NCI-H2227 (cell line): Measurements from ENCODE around the gene SGTA.
"Not testable (repeated sequence)": the region's sequence is repeated elsewhere in the genome, so short reads cannot be mapped to it uniquely, and the experiment has no call there.

ENCODE experiments used
- DNase-seq: peaks from one replicate; lab custom pipeline; 2025; ENCODE audit not compliant: unreplicated experiment; lab: John Stamatoyannopoulos, UW

Gene SGTA

DNA sequence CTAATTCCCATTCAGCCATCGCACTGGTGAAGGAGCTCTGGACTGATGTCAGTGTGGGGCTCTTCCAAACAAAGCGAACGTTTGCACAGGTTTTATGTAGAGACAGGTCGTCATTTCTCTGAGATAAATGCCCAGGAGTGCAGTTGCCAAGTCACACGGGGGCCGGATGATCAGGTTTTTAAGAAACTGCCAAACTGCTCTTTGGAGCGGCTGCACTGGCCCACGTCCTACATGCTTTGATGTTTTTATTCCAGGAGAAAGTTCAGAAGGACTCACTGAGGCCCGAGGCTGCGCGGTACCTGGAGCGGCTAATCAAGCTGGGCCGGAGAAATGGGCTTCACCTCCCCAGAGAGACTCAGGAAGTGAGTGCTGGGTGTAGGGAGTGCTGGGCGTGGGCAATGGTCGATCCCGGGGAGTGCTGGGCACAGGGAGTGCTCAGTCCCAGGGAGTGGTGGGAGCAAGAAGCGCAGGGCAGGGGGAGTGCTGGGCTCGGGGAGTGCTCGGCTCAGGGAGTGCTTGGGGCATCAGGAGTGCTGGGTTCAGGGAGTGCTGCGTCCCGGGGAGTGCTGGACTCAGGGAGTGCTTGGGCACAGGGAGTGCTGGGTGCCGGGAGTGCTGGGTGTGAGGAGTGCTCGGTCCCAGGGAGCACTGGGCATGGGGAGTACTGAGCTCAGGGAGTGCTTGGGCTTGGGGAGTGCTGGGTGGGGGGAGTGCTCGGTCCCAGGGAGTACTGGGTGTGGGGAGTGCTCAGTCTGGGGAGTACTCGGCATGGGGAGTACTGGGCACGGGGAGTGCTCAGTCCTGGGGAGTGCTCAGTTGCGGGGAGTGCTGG lies 13.0 kb upstream of the SGTA start:
- DNase-seq = no peak

DNA sequence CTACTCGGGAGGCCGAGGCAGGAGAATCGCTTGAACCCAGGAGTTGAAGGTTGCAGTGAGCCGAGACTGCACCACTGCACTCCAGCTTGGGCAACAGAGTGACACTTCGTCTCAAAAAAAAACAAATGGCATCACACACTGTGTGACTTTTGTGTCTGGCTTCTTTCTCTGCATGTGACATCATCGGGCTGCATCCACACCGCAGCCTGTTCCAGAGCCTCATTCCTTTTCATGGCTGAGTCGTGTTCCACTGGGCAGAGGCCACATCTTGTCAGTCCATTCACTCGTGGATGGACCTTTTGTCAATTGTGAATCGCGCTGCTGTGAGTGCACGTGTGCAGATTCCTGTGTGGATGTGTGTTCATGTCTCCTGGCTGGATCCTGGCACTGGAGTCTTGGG lies 10.5 kb upstream of the SGTA start:
- DNase-seq = no peak

DNA sequence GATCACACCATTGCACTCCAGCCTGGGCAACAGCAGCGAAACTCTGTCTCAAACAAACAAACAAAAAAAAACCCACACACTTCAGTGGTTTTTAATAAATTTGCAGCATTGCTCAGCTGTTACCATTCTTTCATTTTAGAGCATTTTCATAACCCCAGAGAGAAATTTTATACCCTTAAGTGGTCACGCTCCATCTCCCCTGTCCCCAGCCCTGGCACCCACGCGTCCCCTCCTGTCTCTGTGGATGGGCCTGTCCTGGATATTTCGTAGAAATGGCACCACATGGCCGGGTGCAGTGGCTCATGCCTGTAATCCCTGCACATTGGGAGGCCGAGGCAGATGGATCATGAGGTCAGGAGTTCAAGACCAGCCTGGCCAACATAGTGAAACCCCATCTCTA lies 10.1 kb upstream of the SGTA start:
- DNase-seq = no peak

DNA sequence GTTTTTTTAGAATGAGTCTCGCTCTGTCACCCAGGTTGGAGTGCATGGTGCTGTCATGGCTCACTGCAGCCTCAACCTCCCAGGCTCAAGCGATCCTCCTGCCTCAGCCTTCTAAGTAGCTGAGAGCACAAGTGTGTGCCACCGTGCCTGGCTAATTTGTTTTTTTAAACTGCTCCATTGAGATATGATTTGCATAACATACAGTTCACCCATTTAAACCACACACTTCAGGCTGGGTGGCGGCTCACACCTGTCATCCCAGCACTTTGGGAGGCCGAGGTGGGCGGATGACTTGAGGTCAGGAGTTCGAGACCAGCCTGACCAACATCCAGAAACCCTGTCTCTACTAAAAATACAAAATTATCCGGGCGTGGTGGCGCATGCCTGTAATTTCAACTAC lies 9.6 kb upstream of the SGTA start:
- not testable (repeated sequence) for DNase-seq

DNA sequence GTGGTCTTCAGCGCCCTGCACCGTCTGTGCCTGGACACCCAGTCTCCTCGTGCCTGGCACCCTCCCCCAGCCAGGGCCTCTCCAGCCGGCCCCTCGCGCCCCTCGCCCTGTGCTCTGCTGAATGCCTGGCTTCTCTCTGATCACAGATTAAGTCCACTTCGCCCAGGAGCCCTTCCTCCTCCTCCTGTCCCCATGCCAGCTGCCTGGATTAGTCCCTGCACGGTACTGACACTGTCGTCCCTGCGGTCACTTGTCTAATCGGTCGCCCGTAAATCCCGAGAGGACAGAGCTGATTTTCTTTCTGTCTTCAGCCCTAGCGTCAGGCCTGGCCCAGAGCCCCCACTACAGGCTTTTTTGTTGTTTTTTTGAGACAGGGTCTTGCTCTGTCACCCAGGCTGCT lies 8.8 kb upstream of the SGTA start:
- DNase-seq = no peak

DNA sequence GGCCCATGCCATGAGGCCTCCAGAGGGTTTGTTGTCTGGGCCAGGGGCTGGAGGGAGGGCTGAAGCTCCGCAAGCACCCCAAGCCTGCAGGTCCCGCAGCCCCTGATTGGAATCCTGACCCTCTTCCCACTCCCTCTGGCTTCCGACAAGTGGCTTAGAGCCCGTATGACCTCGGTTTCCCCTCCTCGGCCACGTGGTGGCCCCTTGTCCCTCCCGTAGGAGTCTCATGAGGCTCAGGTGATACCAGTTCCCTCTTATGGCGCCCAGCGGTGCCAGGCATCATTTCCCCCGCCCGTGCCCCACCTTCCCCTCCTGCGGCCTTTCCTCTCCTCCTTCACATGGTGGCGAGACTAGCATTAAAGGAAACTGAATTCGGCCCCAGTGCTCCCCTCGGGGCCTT lies 8.4 kb upstream of the SGTA start:
- DNase-seq = no peak

DNA sequence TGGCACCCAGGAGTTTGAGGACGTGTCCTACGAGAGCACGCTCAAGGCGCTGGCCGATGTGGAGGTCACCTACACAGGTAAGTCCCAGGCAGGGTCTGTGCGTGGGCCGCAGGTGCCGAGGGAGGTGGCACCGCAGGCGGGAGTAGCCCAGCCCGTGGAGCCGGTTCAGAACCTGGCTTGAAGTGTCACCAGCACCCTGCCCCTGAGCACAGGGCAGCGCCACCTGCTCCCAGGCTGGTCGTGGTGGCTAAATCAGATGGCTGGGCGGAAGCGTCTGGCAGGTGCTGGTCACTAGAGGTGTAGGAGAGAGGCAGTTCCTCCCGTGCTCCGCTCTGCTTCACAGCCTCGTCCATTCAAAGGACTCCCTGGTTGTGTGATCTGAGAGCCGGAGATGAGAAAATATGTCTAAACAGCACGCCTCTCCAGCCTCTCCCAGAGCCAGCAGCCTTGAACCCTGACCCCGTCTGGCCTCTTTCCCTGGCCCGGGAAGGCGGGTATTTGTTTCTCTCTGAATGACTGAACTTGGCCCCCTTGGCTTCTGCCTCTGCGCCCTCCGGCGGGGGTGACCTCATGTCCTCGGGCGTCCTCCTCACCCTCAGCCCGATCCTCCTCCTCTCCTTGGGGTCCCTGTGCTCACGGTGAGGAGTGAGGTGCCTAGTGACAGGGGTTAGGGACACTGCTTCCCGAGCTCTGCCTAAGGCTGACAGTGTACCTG lies 7.6 kb upstream of the SGTA start:
- no peak for DNase-seq

DNA sequence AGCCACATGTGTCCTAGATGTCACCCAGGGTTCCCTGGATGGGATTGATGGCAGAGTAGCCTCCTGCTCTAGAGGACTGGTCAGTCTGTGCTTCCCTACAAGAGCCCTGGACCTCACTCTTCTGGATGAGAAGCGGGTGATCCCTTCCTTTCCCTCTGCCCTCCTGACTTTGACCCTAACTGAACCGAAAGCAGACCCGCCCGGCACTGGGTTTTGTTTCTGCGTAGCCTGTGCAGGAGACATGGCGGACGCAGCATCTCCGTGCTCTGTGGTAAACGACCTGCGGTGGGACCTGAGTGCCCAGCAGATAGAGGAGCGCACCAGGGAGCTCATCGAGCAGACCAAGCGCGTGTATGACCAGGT lies 7.1 kb upstream of the SGTA start:
- DNase-seq = no peak

DNA sequence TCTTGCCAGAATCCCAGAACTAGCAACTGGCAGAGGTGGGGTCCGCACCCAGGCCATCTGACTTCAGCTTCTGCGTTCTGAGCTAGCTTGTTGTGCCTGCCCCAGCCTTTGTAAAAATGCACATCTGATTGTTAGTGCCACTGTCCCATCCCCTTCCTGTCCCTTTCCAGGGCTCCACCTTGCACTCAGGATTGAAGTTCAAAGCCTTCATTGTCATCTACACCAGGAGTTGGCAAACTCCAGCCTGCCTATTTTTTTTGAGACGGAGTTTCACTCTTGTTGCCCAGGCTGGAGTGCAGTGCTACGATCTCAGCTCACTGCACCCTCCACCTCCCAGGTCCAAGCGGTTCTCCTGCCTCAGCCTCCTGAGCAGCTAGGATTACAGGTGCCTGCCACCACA lies 5.2 kb upstream of the SGTA start:
- DNase-seq = no peak

DNA sequence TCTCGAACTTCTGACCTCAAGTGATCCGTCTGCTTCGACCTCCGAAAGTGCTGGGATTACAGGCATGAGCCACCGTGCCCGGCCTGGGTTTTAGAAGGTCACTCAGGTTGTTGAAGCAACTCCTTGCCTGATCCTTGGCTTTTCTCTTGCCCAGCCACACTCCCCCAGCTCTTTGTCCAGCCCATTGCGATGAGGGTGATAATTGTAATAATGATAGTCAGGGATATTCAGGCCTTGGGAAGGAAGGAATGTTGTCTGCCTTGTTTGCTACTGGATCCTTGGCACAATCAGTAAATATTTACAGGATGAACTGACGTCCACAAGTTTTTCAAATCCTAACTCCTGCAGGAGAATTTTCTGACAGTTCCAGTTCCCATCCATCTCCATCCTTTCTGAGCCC lies 4.0 kb upstream of the SGTA start:
- no peak for DNase-seq

DNA sequence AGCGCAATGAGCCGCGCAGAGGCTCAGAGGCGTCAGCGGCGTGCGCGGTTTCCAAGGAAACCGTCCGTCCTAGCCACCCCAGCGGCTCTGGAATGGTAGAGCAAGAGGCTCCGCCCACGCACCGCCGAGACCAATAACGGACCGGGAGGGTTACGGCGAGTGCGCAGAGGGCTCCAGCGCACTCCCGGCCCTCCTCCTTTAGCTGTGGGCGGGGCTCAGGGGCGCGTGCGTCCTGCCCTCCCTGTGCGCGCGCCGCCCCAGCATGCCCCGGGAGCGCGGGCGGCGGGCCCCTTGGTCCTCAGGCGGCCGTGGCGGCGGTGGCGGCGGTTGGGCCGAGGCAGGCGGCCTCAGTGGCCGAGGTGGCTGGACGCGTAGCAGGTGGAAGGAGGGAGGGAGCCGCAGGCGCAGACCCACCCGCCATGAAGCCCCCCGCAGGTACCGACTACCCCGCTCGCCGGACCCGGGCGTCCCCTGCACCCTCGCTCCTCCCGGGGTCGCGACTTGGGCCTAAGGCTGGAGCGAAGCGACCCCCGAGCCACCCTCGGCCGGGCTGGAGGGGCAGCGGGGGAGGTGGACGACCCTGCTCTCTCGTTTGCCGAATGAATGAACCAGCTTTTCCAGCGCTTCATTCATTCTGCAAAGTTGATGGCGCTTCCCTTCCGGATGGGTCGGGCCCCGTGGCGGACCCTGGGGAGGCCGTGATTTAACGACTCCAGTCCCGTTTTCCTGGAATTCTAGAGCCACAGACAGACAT lies 2.3 kb upstream of the SGTA start, which contains the start of gene THOP1:
THOP1 (plus strand) TSS at position 260 of the 754 bp plus-strand sequence; CDS start at position 420, 160 bp downstream.
- DNase-seq = peak; percentile 98

DNA sequence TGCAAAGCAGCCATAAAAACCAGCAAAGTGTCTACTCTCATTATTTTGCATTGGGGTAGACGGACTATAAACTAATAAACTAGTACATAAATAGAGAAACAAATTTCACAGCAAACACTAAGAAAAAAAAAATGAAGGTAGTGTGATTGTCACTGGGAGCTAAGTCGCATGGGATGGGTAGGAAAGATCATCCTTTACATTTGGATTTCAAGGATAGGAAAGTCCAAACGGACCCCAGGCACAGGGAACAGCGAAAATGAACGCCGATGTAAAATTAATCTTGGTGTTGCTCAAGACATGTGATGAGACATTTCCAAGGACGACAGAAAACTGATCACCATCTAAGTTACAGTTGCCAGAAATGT lies 690 bp upstream of the SGTA start:
- no peak for DNase-seq

DNA sequence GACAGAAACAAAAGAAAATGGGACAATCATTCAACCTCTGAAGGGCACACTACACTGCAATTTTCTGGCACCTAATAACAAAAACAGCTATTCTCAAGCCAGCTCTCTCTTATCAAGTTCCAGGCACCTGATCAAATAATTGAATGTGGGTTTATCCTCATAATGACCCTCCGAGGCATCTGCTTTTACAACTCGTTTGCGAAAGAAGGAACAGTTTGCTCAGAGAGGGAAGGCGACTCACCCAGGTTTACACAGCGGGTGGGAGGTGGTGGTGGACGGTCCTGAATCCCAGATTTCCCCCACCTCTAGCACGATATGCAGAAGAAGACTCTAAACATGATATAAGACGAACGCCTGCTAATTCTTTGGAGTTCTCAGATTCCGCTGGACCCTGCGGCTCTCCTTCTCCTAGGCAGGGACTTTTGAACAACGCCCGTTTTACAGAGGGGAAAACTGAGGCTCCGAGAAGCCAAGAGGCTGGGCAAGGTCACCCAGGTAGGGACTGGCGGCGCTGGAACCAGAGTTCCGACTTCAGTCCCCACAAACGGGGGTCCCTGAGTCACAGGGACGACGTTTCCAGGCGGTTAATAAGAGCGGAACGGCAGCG lies 641 bp downstream of the SGTA start:
- peak; percentile 10 for DNase-seq

DNA sequence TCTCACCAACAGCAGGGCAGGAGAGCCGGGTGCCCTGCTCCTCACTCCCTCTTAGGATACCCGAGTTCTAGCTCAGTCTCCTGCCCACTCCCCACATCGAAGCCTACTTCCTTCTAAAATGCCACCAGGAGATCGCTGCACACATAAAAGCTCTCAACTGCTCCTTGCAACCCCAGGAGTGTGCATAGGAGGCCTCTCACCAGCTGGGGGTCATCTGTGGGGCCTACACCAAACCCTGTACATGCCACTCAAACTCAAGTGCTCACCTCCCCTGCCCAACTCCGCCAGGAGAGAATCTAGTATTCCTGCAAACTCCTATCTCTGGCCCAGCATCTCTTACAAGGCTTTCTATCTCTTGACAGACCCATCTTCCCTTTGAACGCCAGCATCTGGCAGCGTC lies 2.8 kb downstream of the SGTA start:
- DNase-seq = no peak

DNA sequence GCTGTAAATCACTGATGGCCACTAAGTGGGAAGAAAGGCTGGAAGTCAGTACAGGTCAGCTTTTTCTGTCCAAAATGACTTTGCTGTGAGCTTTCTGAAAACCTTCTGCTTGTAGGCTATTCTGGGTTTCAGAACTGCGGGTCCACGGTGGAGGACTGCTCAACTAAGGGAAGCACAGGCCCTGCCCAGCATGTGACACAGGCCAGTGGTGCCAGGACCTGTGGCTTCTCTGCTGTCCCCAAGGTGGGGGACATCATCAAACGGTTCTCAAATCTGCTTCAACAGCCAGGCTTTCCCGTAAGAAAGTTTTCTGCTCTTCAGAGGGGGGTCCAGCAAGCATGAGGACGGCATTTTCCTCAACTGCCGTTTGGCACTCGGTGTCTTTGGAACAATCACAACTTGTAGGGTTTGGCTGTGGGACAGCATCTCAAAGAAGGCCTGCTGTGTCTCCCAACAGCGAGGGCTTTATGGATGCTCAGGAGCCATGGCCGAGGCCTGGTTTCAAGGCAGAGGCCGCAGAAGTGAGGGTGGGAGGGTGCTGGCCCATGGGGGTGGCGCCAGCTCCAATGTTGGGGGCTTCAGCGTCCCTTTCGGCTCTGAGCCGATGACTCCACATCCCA lies 3.8 kb downstream of the SGTA start:
- DNase-seq = no peak

DNA sequence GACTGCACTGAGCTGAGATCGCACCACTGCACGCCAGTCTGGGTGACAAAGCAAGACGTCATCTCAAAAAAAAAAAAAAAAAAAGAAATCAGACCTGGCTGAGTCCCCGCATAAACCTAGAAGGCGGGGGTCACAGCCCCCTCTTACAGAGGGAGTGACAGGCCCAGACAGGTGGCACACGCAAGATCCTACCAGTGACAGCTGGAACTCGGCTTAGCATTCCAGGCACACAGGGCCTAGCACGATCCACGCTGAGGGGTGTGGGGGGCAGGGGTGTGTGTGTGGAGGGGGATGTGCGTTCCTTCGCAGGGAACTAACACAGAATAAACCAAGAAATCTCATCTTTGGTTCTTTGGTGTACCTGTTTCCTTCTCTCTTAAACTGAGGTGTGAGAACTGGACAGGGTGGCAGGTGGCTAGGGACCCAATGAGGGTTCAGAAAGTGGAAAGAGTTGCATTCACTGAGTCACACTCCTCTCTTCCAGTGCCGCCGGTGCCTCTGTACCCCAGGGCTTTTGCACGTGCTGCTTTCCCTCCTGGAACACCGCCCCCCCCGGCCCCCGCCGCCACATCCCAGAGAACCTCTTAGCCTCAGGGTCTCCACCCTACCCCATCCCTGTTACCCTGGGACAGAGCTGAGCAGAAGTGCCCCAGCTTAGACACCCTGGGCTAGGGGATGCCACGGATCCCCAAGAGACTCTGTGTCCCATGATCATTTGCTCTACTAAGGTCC lies 5.0 kb downstream of the SGTA start:
- DNase-seq = no peak

DNA sequence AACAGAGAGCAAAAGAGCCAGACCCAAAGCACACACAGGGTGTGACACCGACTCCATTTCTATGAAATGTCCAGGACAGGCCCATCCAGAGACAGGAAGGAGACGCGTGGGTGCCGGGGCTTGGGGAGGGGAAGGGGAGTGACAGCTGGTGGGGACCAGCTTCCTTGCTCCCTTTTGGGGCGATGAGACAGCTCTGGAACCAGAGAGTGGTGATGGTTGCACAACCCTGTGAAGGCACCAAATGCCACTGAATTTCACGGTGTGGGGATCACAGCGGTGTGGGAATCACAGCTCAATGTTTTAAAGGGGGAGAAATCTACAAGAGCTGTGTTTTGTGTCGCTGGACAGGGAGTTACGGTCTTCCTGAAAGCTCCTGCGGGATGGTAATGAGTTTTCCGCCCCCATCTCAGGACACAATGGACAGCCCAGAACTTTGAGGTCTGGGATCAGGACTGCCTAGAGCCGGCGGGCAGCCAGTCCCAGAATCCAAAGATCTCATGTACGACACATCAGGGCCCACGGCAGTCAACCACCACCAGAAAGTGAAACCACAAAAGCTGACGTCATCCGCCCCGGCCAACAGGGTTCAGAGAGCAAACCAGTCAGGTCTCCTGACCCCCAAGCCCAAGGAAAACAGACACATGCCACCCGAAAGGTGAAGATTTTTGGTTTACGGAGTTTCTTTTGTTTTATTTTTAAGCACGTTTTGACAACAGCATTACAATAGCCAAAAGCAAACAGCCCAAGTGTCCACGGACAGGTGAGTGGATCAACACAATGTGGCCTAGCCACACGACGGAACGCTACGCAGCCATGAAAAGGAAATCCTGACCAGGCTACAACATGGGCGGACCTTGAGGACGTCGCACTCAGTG lies 7.3 kb downstream of the SGTA start:
- DNase-seq = no peak

DNA sequence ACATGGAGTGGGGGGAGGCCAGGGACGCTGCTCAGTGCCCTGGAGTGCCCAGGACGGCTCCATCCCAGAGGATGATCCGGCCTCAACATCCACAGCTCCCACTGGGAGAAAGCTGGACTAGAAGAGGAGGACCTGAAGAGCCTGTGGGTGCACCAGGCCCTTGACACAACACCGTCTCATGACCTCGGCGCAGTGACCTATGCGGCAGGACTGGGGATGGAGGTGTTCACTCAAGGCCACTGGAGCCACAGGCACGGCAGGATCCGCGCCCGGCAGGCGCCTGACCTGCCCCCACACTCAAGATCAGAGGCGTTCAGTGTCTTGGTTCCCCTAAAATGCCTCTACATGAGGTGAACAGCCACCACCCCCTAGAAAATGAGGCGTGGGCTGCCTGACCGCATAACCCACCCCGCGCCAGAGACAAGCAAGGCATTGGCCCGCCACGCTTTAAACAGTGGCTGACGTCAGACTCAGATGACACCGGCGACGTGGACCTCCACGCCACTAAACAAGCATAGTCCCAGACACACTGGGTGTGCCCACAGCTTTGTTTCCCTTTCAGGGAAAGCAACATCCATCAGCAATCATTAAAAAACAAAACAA lies 8.0 kb downstream of the SGTA start:
- no peak for DNase-seq

DNA sequence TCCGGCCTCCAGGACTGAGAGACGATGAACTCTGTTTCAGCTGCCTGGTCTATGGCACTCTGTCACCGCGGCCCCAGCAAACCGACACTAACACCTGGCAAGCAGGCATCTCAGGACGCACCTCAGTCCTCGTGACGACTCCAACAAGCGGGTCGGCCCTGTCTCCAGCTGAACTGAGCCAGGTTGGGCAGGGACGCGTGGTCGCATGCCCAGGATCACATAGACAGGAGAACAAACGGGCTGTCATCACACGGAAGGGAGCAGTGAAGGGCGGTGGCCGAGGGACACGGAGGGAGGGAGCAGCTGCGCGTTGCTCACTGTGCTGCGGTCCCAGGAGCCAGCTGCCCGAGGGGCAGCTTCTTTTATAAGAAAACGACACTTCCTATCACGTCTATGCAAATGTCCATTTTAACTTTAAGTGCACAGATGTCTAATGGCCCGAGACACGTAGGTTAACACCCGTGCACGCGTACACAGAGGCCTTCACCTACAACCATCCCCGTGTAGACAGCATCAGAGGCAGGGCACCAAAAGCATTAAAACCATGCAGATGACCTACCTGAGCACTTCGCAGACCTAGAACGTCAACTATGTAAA lies 8.9 kb downstream of the SGTA start:
- no peak for DNase-seq
